ENCODE measurements around the gene DDB1. TPM values are rescaled to one million over a fixed set of nuclear protein-coding genes. Genes with fewer than 3 reads are reported as not detected.

DDB1 gene
- total RNA-seq, 1 experiment from 2014 or later, result 297 TPM

DNA sequence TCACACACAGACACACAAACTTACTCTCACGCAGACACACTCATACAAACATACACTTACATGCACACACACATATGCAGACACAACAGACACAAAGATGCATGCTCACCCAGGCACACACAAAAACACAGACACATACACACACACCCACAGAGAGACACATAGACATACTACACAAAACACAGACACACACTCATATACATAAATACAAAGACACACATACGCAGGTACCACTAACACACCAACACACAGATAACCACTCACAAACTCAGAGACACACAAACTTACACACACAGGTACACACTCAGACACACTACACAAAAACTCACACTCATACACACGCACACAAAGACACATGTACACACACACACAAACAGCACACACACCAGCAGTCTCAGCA, 60.2 kb downstream of the DDB1 start:
- H3K79me2 ChIP-seq (ENCODE audit: insufficient read depth, low read length), result no peaks in the 10 kb centered on the region
- no peak overlapping the region for H3K4ac ChIP-seq (ENCODE audit: low read depth, low read length)
- H2AK5ac ChIP-seq (ENCODE audit: insufficient read length, low read length), result no peak overlapping the region
- no peak overlapping the region for H2BK15ac ChIP-seq (ENCODE audit: low read depth, low read length)
- no peak overlapping the region for H2BK120ac ChIP-seq (ENCODE audit: low read depth, low read length, poor library complexity, severe bottlenecking)
- no peaks in the 10 kb centered on the region for H3K9me3 ChIP-seq (ENCODE audit: control insufficient read depth, low read depth, low read length)
- no peak overlapping the region for H3K4me2 ChIP-seq (ENCODE audit: insufficient read depth, insufficient read length, low read length)
- Mint-ChIP-seq H3K4me3 (no peak overlapping the region), H3K36me3 (ENCODE audit: insufficient read depth in 1 of 3, low read depth in 3 of 3) (peaks cover 0 to 42% (median 0%) of the 10 kb centered on the region in 3 experiments; a peak in 3 of 7 replicates), H3K27ac (no peak overlapping the region), H3K9me3 (no peaks in the 10 kb centered on the region), H3K4me1 (peaks cover 0 to 4% of the 10 kb centered on the region in 2 experiments; a peak in 1 of 4 replicates), H3K27me3 (ENCODE audit: low read depth) (no peaks in the 10 kb centered on the region)
- H3K4me1 ChIP-seq (ENCODE audit: insufficient read depth, low read length), result no peaks in the 10 kb centered on the region
- H2BK12ac ChIP-seq (ENCODE audit: insufficient read length, low read depth, low read length), result no peak overlapping the region
- H3K79me1 ChIP-seq (ENCODE audit: insufficient read depth, low read depth, low read length, poor library complexity, severe bottlenecking), result no peaks in the 10 kb centered on the region
- no peak overlapping the region for H3K23ac ChIP-seq (ENCODE audit: insufficient read length, low read depth, low read length)
- no peak overlapping the region for H3K9ac ChIP-seq (ENCODE audit: extremely low read depth, insufficient read length, low read length)
- H2AFZ ChIP-seq (ENCODE audit: low read length), result no peak overlapping the region
- TF ChIP-seq, protein P1, sequence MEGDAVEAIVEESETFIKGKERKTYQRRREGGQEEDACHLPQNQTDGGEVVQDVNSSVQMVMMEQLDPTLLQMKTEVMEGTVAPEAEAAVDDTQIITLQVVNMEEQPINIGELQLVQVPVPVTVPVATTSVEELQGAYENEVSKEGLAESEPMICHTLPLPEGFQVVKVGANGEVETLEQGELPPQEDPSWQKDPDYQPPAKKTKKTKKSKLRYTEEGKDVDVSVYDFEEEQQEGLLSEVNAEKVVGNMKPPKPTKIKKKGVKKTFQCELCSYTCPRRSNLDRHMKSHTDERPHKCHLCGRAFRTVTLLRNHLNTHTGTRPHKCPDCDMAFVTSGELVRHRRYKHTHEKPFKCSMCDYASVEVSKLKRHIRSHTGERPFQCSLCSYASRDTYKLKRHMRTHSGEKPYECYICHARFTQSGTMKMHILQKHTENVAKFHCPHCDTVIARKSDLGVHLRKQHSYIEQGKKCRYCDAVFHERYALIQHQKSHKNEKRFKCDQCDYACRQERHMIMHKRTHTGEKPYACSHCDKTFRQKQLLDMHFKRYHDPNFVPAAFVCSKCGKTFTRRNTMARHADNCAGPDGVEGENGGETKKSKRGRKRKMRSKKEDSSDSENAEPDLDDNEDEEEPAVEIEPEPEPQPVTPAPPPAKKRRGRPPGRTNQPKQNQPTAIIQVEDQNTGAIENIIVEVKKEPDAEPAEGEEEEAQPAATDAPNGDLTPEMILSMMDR (conservative IDR thresholded peaks at IDR 0.05), result no peak
- H3K27ac ChIP-seq (ENCODE audit: insufficient read length, low read depth, low read length), result no peak overlapping the region
- no peak for DNase-seq
- H3K18ac ChIP-seq (ENCODE audit: insufficient read length, low read depth, low read length), result no peak overlapping the region
- H2BK20ac ChIP-seq (ENCODE audit: low read depth, low read length, poor library complexity, severe bottlenecking), result no peak overlapping the region
- H2BK5ac ChIP-seq (ENCODE audit: insufficient read length, low read length), result no peak overlapping the region
- no peak overlapping the region for H4K91ac ChIP-seq (ENCODE audit: insufficient read length, low read depth, low read length)
- H4K5ac ChIP-seq (ENCODE audit: insufficient read length, low read depth, low read length), result no peak overlapping the region
- no CpG with 5 or more reads among the region's 3 CpGs for WGBS (ENCODE audit: extremely low coverage, insufficient read length, low lambda C conversion rate)
- no peak overlapping the region for H3K14ac ChIP-seq (ENCODE audit: insufficient read depth, low read length)
- H3K56ac ChIP-seq (ENCODE audit: insufficient read length, low read depth, low read length), result no peak overlapping the region
- H3T11ph ChIP-seq (ENCODE audit: low read length), result no peak overlapping the region
- H3K27me3 ChIP-seq (ENCODE audit: insufficient read depth, low read length), result no peaks in the 10 kb centered on the region
- H3K23me2 ChIP-seq (ENCODE audit: insufficient read length, low read depth, low read length, poor library complexity, severe bottlenecking), result no peaks in the 10 kb centered on the region
- H4K20me1 ChIP-seq (ENCODE audit: control insufficient read depth, insufficient read depth, insufficient read length), result no peaks in the 10 kb centered on the region
- H4K8ac ChIP-seq (replicated peaks; ENCODE audit: insufficient read length, low read depth, low read length), result no peak overlapping the region
